Thymus (tissue), 11 donors: ENCODE data around the gene COP1. TPM values are rescaled to one million over a fixed set of nuclear protein-coding genes. Genes with fewer than 3 reads are reported as not detected.

Experiments
- DNase-seq, 9 donors: peaks; one replicate each; pipeline ENCODE4 v3.0.0-alpha.2; 2013; ENCODE audit warnings: low spot score in 9 of 9, low read depth in 6 of 9, missing footprints in 1 of 9
- H3K27ac ChIP-seq, 2 donors: one replicate each; pipeline ENCODE4 v1.5.1; 2013; ENCODE audit warnings: control low read depth in 1 of 2, low read depth in 1 of 2, low read length in 1 of 2, mild to moderate bottlenecking in 1 of 2, moderate library complexity in 1 of 2
- H3K27me3 ChIP-seq, 2 donors: one replicate each; pipeline ENCODE4 v1.5.1; 2013; ENCODE audit warnings: low read length in 1 of 2; ENCODE audit not compliant: control insufficient read depth in 2 of 2, insufficient read depth in 1 of 2
- H3K36me3 ChIP-seq, 2 donors: one replicate each; pipeline ENCODE4 v1.5.1; 2013; ENCODE audit warnings: low read length in 1 of 2, mild to moderate bottlenecking in 1 of 2, moderate library complexity in 1 of 2; ENCODE audit not compliant: control insufficient read depth in 2 of 2, insufficient read depth in 2 of 2
- H3K4me1 ChIP-seq, 2 donors: one replicate each; pipeline ENCODE4 v1.5.1; 2013; ENCODE audit warnings: low read length in 2 of 2; ENCODE audit not compliant: control insufficient read depth in 2 of 2, insufficient read depth in 2 of 2
- H3K4me3 ChIP-seq, 2 donors: one replicate each; pipeline ENCODE4 v1.5.1; 2013; ENCODE audit warnings: low read length in 2 of 2, control low read depth in 1 of 2, mild to moderate bottlenecking in 1 of 2
- H3K9me3 ChIP-seq, 2 donors: one replicate each; pipeline ENCODE4 v1.5.1; 2013; ENCODE audit warnings: low read length in 1 of 2, mild to moderate bottlenecking in 1 of 2; ENCODE audit not compliant: control insufficient read depth in 2 of 2, insufficient read depth in 1 of 2
- WGBS: extraction: QIAGEN DNeasy Blood & Tissue Kit; methylation state at CpG from one replicate; pipeline ENCODE4 v1.1.7; 2013; 5-methylcytosine and 5-hydroxymethylcytosine counted together
- polyA plus RNA-seq: library from polyadenylated mRNA; stranded (reverse); fragments of 200-250 nt; gene quantifications from one replicate; pipeline ENCODE4 v1.2.3, GENCODE V29; 2013
- total RNA-seq: library from RNA; stranded (reverse); fragments of 120-200 nt; gene quantifications from one replicate; pipeline ENCODE4 v1.2.4, GENCODE V29; 2013
- donor health status: healthy.

The COP1 gene
- total and polyA plus RNA-seq, 2 donors: 45.0 to 69.5 TPM

GRCh38 chr1:176164014-176164678, 42.9 kb downstream of the COP1 start:
- WGBS: over 99% methylated on average over 2 of the region's 2 CpGs
- DNase-seq: no peak
- Histone ChIP-seq H3K27me3 (no peaks in the 10 kb centered on the region), H3K36me3 (peaks cover 6 to 18% of the 10 kb centered on the region in 2 donors), H3K27ac (no peak overlapping the region), H3K4me3 (no peak overlapping the region), H3K9me3 (no peaks in the 10 kb centered on the region), H3K4me1 (no peaks in the 10 kb centered on the region)

DNA sequence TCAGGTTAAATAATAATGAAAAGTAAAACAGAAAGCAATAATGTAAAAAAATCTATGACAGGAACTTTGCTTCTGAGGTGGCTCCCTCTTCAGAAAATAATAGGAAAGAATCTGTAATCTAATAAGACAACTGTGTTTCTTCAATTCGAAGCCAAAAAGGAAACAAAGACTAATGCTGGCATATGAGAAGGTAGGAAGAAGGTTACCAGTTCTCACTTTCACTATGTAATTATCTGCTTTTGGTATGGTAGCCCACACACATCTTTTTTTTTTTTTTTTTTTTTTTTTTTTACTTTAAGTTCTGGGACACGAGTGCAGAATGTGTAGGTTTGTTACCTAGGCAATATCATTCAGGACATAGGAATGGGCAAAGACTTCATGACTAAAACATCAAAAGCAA, 47.1 kb downstream of the COP1 start:
- no peak for DNase-seq
- WGBS: 93% methylated on average over 2 of the region's 2 CpGs
- Histone ChIP-seq H3K4me1 (no peaks in the 10 kb centered on the region), H3K27me3 (no peaks in the 10 kb centered on the region), H3K9me3 (peaks cover 0 to 4% of the 10 kb centered on the region in 2 donors), H3K36me3 (peaks cover 14 to 18% of the 10 kb centered on the region in 2 donors), H3K4me3 (no peak overlapping the region), H3K27ac (no peak overlapping the region)

- no peak overlapping the region for H3K27ac ChIP-seq
- no peaks in the 10 kb centered on the region for H3K27me3 ChIP-seq
- 99% methylated on average over 3 of the region's 3 CpGs for WGBS
- no peak overlapping the region for H3K4me3 ChIP-seq
- peaks cover 0 to 4% of the 10 kb centered on the region in 2 donors for H3K9me3 ChIP-seq
- no peaks in the 10 kb centered on the region for H3K4me1 ChIP-seq
- DNase-seq: no peak
- H3K36me3 ChIP-seq: peaks cover 17 to 25% of the 10 kb centered on the region in 2 donors
Measured at GRCh38 chr1:176157995-176158394, 49.1 kb downstream of the COP1 start.

DNA sequence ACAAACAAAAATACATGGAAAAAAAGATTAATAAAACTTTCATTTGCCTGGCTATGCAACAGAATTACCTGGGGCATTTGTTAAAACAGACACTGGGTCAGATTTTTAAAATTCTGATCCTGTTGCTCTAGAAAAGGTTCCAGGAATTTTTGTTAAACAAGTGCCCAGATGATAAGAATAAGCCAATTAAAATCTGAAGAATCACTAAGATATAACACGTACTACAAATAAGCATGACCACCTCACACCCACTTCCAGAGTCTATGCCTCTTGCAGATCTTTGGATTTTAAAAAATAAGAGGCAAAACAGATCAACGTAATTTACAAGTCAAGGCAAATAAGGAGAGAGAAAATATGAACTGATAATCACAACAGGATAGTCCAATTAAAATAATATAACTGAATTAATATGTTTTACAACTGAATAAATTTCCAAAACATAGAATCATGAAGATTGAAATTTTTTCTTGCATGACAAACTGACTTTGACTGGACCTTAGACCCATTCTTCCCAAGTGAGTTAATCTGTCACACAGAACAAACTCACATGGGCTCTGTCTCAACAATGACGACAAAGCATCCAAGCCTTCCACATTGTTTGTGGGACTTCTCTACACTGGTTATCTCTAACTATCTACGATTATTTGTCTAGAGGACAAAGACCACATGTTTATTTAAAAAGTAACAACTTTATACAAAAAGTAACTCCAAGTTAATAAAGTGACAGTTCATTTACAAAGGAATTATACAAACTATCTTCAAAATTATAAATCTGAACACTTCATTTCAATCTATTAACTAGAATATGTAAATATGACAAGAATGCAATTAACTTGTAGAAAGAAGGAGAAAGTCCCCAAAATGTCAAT, 56.9 kb downstream of the COP1 start:
- Histone ChIP-seq H3K36me3 (peaks cover 6 to 23% of the 10 kb centered on the region in 2 donors), H3K27me3 (no peaks in the 10 kb centered on the region), H3K4me1 (no peaks in the 10 kb centered on the region), H3K27ac (no peak overlapping the region), H3K4me3 (no peak overlapping the region), H3K9me3 (no peaks in the 10 kb centered on the region)
- DNase-seq: no peak
- whole genome bisulfite sequencing: 98% methylated on average over 4 of the region's 4 CpGs

GRCh38 chr1:176144526-176144925, 62.6 kb downstream of the COP1 start:
- Histone ChIP-seq H3K27me3 (no peaks in the 10 kb centered on the region), H3K36me3 (peaks cover 3 to 23% of the 10 kb centered on the region in 2 donors), H3K4me1 (no peaks in the 10 kb centered on the region), H3K4me3 (no peak overlapping the region), H3K27ac (no peak overlapping the region), H3K9me3 (no peaks in the 10 kb centered on the region)
- WGBS: over 99% methylated on average over 2 of the region's 2 CpGs
- DNase-seq: no peak

GRCh38 chr1:176142973-176143372, 64.1 kb downstream of the COP1 start:
- H3K4me1 ChIP-seq: no peaks in the 10 kb centered on the region
- no peaks in the 10 kb centered on the region for H3K9me3 ChIP-seq
- no peaks in the 10 kb centered on the region for H3K27me3 ChIP-seq
- no peak overlapping the region for H3K4me3 ChIP-seq
- peaks cover 3 to 23% of the 10 kb centered on the region in 2 donors for H3K36me3 ChIP-seq
- H3K27ac ChIP-seq: no peak overlapping the region
- 94% methylated on average over 3 of the region's 3 CpGs for WGBS
- no peak for DNase-seq

GRCh38 chr1:176141449-176141848, 65.6 kb downstream of the COP1 start:
- no peaks in the 10 kb centered on the region for H3K27me3 ChIP-seq
- H3K36me3 ChIP-seq: peaks cover 2 to 20% of the 10 kb centered on the region in 2 donors
- no peaks in the 10 kb centered on the region for H3K4me1 ChIP-seq
- WGBS: 98% methylated on average over 1 of the region's 1 CpG
- H3K4me3 ChIP-seq: no peak overlapping the region
- no peak overlapping the region for H3K27ac ChIP-seq
- H3K9me3 ChIP-seq: no peaks in the 10 kb centered on the region
- no peak for DNase-seq

GRCh38 chr1:176136891-176137290, 70.2 kb downstream of the COP1 start:
- H3K9me3 ChIP-seq: no peaks in the 10 kb centered on the region
- H3K4me1 ChIP-seq: no peaks in the 10 kb centered on the region
- DNase-seq: no peak

GRCh38 chr1:176134666-176135065, 72.4 kb downstream of the COP1 start:
- H3K27me3 ChIP-seq: no peaks in the 10 kb centered on the region
- WGBS: 77% methylated on average over 2 of the region's 2 CpGs
- no peaks in the 10 kb centered on the region for H3K4me1 ChIP-seq
- no peak overlapping the region for H3K4me3 ChIP-seq
- no peak for DNase-seq
- no peak overlapping the region for H3K27ac ChIP-seq
- H3K36me3 ChIP-seq: peaks cover 0 to 10% of the 10 kb centered on the region in 2 donors
- no peaks in the 10 kb centered on the region for H3K9me3 ChIP-seq

More at GRCh38 chr1:176136891-176137290, 70.2 kb downstream of the COP1 start:
- Histone ChIP-seq H3K36me3 (peaks cover 0 to 18% of the 10 kb centered on the region in 2 donors), H3K4me3 (no peak overlapping the region), H3K27ac (no peak overlapping the region), H3K27me3 (no peaks in the 10 kb centered on the region)
- 96% methylated on average over 3 of the region's 3 CpGs for WGBS
